CD4-positive, alpha-beta T cell (primary cell): Measurements from ENCODE around the gene NOTCH1. TPM values are rescaled to one million over a fixed set of nuclear protein-coding genes. Genes with fewer than 3 reads are reported as not detected.

ENCODE experiments used
- ATAC-seq: fragments of 200-7000 bp; cut with Tn5 transposase; one replicate; pipeline ENCODE4 v1.10.0; 2022; ENCODE audit warnings: mild to moderate bottlenecking; ENCODE audit not compliant: poor library complexity
- CTCF ChIA-PET: fragments of 350-600 bp; sonication (Branson Sonifier 250); formaldehyde crosslinking; loops from one replicate; lab custom pipeline; 2021; ENCODE audit warnings: antibody characterized with exemption, inconsistent platforms; lab: Charles Lee
- POLR2A ChIA-PET: fragments of 350-600 bp; sonication (Branson Sonifier 250); formaldehyde crosslinking; loops from one replicate; lab custom pipeline; 2021; ENCODE audit warnings: antibody characterized with exemption, inconsistent platforms; lab: Charles Lee
- DNase-seq, 14 experiments: peaks; one replicate each; pipeline ENCODE4 v3.0.0-alpha.2; 2013 to 2020; ENCODE audit warnings: mixed read lengths in 2 of 14
- H3K27ac ChIP-seq, 2 donors: one replicate each; pipeline versions ENCODE4 v1.5.1 to v1.7.0; 2013; ENCODE audit warnings: low read length in 2 of 2, low read depth in 1 of 2, mild to moderate bottlenecking in 1 of 2
- H3K27me3 ChIP-seq, 2 experiments: 1 replicate in 1 of 2; 2 replicates in 1 of 2; pipeline versions ENCODE4 v1.6.1 to v1.7.0; 2013; ENCODE audit warnings: low read length in 2 of 2, control low read depth in 1 of 2, mild to moderate bottlenecking in 1 of 2, moderate library complexity in 1 of 2; ENCODE audit not compliant: insufficient read depth in 2 of 2, control insufficient read depth in 1 of 2
- H3K36me3 ChIP-seq: one replicate; pipeline ENCODE4 v1.6.1; 2013; ENCODE audit warnings: low read length, control low read depth; ENCODE audit not compliant: insufficient read depth
- H3K4me1 ChIP-seq: one replicate; pipeline ENCODE4 v1.6.1; 2013; ENCODE audit warnings: low read length, control low read depth; ENCODE audit not compliant: insufficient read depth
- H3K4me3 ChIP-seq: one replicate; pipeline ENCODE4 v1.5.1; 2013; ENCODE audit warnings: mild to moderate bottlenecking, low read length, moderate library complexity
- H3K9me3 ChIP-seq, 2 experiments: 1 replicate in 1 of 2; 2 replicates in 1 of 2; pipeline versions ENCODE4 v1.6.1 to v1.7.0; 2013; ENCODE audit warnings: low read length in 2 of 2, mild to moderate bottlenecking in 2 of 2, control low read depth in 1 of 2, moderate library complexity in 1 of 2; ENCODE audit not compliant: control insufficient read depth in 1 of 2, insufficient read depth in 1 of 2
- H3K27ac Mint-ChIP-seq: one replicate; pipeline ENCODE4 v1.8.0; 2020; ENCODE audit warnings: mixed read lengths
- H3K27me3 Mint-ChIP-seq: one replicate; pipeline ENCODE4 v1.8.0; 2021; ENCODE audit warnings: mixed read lengths
- H3K36me3 Mint-ChIP-seq: one replicate; pipeline ENCODE4 v1.8.0; 2021; ENCODE audit warnings: low read depth, mixed read lengths
- H3K4me1 Mint-ChIP-seq: one replicate; pipeline ENCODE4 v1.8.0; 2021; ENCODE audit warnings: low read depth, mixed read lengths
- H3K4me3 Mint-ChIP-seq: one replicate; pipeline ENCODE4 v1.8.0; 2020; ENCODE audit warnings: mild to moderate bottlenecking, mixed read lengths
- H3K9me3 Mint-ChIP-seq: one replicate; pipeline ENCODE4 v1.8.0; 2020; ENCODE audit warnings: mixed read lengths
- intact Hi-C, 2 experiments: fragments of 100-400 bp; cut with DNase I in 1 of 2; cut with micrococcal nuclease in 1 of 2; formaldehyde crosslinking; loops; one replicate each; pipeline versions ENCODE4 v1.15.1 to v1.9.0; 2023 to 2025; cut with DNase I, micrococcal nuclease
- total RNA-seq, 174 experiments: library from RNA in 2 of 174; stranded (reverse) in 2 of 174; gene quantifications; one replicate each; pipeline ENCODE4 v1.2.3 and lab custom pipeline; 2021 to 2026
- TF ChIP-seq, protein P1 (sequence below): fragments of 200-600 bp; IDR thresholded peaks from one replicate; pipeline ENCODE4 v1.8.0; 2022; ENCODE audit warnings: antibody characterized with exemption, mild to moderate bottlenecking

The NOTCH1 gene
- total RNA-seq, 2 experiments from 2014 or later = 30.8 to 34.2 TPM

DNA sequence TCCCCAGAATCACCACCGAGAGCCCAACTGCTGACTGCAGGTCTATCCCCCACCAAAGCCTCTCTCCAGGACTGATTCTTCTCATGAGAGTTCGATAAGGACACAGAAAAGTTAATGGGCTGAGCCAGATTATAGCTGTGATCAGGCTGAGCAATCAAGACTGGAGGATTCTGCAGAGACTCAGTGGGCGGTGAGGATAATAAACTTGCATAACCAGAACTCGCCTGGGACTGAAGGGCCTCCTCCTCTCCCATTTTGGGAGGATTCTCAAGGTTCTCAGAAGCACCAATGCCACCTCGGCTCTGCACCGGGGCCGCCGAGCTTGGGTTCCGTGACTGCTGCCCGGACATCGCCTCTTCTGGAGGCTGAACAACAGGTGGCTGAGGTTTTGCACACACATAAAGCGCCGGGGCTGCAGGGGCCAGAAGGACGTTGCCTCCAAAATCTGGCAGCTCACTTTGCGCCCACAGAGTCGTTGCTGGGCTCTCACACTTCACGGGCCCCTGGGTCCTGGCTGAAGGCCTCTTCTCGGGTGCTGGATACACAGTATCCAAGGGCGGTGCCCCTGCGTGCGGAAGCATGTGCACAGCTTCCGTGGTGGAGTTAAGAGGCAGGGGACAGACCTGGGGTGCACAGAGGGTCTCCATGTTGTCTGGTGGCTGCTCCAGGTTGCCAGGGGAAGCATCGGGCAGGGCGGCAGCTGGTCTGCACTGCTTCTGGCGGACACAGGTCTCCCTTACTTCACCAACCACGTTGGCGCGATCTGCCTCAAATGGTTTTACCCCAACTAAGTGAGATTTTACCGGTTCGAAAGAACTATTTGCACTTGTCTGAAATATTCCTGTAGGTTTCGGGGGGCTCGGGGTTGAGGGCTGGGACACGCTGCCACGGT, 70.6 kb downstream of the NOTCH1 start:
- H3K36me3 Mint-ChIP-seq = peaks cover 86% of the 10 kb centered on the region
- no peak for ATAC-seq
- peaks cover 21% of the 10 kb centered on the region for H3K4me1 Mint-ChIP-seq
- Histone ChIP-seq H3K36me3 (peaks cover 88% of the 10 kb centered on the region), H3K27ac (no peak overlapping the region), H3K27me3 (no peaks in the 10 kb centered on the region), H3K9me3 (no peaks in the 10 kb centered on the region), H3K4me3 (no peak overlapping the region), H3K4me1 (peaks cover 9% of the 10 kb centered on the region)
- no peak overlapping the region for H3K4me3 Mint-ChIP-seq
- TF ChIP-seq, protein P1, sequence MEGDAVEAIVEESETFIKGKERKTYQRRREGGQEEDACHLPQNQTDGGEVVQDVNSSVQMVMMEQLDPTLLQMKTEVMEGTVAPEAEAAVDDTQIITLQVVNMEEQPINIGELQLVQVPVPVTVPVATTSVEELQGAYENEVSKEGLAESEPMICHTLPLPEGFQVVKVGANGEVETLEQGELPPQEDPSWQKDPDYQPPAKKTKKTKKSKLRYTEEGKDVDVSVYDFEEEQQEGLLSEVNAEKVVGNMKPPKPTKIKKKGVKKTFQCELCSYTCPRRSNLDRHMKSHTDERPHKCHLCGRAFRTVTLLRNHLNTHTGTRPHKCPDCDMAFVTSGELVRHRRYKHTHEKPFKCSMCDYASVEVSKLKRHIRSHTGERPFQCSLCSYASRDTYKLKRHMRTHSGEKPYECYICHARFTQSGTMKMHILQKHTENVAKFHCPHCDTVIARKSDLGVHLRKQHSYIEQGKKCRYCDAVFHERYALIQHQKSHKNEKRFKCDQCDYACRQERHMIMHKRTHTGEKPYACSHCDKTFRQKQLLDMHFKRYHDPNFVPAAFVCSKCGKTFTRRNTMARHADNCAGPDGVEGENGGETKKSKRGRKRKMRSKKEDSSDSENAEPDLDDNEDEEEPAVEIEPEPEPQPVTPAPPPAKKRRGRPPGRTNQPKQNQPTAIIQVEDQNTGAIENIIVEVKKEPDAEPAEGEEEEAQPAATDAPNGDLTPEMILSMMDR = no peak
- no peaks in the 10 kb centered on the region for H3K9me3 Mint-ChIP-seq
- no peak overlapping the region for H3K27ac Mint-ChIP-seq
- ChIA-PET POLR2A (no interaction called here), CTCF (no interaction called here)
- DNase-seq = no peak
- no peaks in the 10 kb centered on the region for H3K27me3 Mint-ChIP-seq
- intact Hi-C loops = no loop called here

DNA sequence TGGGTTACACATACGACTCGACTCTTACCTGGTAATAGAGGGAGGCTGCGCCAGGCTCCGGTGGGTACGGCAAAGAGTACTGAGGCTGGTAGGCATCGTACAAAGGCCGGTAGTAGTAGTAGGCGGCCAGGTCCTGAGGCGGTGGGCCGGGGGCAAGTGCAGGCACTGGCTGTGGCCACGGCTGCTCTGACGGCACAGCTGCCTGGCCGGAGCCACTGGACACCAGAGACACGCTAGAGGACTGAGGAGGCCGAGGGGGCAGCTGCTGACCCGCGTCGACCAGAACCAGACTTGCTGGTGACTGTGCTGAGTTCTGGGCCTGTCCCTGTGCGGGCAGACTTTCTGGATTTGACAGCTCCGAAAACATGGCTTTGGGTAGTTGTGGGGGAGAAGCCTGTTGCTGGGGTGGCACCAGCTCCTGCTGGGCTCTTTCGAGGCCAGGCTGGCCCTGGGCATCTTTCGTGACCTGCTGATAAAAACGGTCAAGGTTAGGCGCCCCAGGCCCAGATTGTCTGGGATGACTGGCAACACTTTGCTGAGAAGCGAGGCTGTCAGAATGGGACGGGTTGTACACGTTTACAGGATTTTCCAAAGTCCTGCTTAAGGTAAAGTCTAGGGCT, 71.7 kb downstream of the NOTCH1 start:
- no peaks in the 10 kb centered on the region for H3K9me3 Mint-ChIP-seq
- H3K4me3 Mint-ChIP-seq = no peak overlapping the region
- no peak overlapping the region for H3K27ac ChIP-seq
- no peaks in the 10 kb centered on the region for H3K27me3 ChIP-seq
- no peaks in the 10 kb centered on the region for H3K27me3 Mint-ChIP-seq
- ATAC-seq (no peak), DNase-seq (no peak)
- TF ChIP-seq, protein P1 = no peak
- peaks cover 15% of the 10 kb centered on the region for H3K4me1 Mint-ChIP-seq
- H3K36me3 Mint-ChIP-seq = peaks cover 91% of the 10 kb centered on the region
- no peak overlapping the region for H3K27ac Mint-ChIP-seq
- peaks cover 91% of the 10 kb centered on the region for H3K36me3 ChIP-seq
- no peaks in the 10 kb centered on the region for H3K9me3 ChIP-seq
- POLR2A ChIA-PET = no interaction called here
- H3K4me1 ChIP-seq = peaks cover 5% of the 10 kb centered on the region
- H3K4me3 ChIP-seq = no peak overlapping the region
- CTCF ChIA-PET = no interaction called here
- intact Hi-C loops = no loop called here

DNA sequence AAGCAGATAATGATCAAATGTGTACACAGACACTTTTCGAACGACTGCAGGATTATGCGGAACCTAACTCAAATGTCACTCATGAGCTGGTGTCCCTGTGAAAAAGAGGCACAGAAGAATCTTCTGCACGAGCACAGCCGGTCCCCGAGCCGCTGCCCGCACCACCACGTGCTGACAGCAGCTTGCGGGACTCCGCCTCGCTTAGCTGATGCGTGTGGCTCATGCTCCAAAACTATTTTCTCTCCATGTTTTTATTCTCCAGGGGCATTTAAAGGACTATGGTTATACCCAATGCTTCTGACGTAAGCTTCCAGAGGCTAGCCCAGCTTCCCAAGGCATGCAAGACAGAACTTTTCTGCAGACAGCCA, 72.5 kb downstream of the NOTCH1 start:
- ChIA-PET CTCF (no interaction called here), POLR2A (no interaction called here)
- Mint-ChIP-seq H3K36me3 (peaks cover 89% of the 10 kb centered on the region), H3K4me1 (peaks cover 7% of the 10 kb centered on the region), H3K4me3 (no peak overlapping the region), H3K27me3 (no peaks in the 10 kb centered on the region), H3K27ac (no peak overlapping the region), H3K9me3 (no peaks in the 10 kb centered on the region)
- no peak for DNase-seq
- no peak for ATAC-seq
- Histone ChIP-seq H3K36me3 (peaks cover 98% of the 10 kb centered on the region), H3K27ac (no peak overlapping the region), H3K27me3 (no peaks in the 10 kb centered on the region), H3K4me1 (peaks cover 5% of the 10 kb centered on the region), H3K4me3 (no peak overlapping the region), H3K9me3 (no peaks in the 10 kb centered on the region)
- TF ChIP-seq, protein P1 = no peak
- intact Hi-C loops = no loop called here
